ENCODE measurements around the gene CTSK. TPM values are rescaled to one million over a fixed set of nuclear protein-coding genes. Genes with fewer than 3 reads are reported as not detected.

CTSK gene
- total and polyA plus RNA-seq, 2 of the 4 experiments (the other 2 are of a cell fraction), result 7.7 to 15.1 TPM

GRCh38 chr1:150791585-150791984 lies 16.5 kb downstream of the CTSK start:
- Histone ChIP-seq H3K27ac (ENCODE audit: insufficient read depth, low read length) (no peak overlapping the region), H3K4me2 (ENCODE audit: low read depth, low read length) (no peak overlapping the region), H3K56ac (ENCODE audit: extremely low read depth, insufficient read depth, low read length) (no peak overlapping the region), H2AK9ac (replicated peaks; ENCODE audit: low read depth, low read length, poor library complexity) (no peak overlapping the region), H2BK5ac (ENCODE audit: low read depth, low read length, poor library complexity, severe bottlenecking) (no peak overlapping the region), H3K14ac (replicated peaks; ENCODE audit: low read depth, low read length) (no peak overlapping the region), H2BK120ac (ENCODE audit: low read depth, low read length) (no peak overlapping the region), H3K4me3 (ENCODE audit: insufficient read depth, low read depth, low read length) (no peak overlapping the region), H3K9ac (ENCODE audit: low read depth, low read length) (no peak overlapping the region), H3K18ac (ENCODE audit: low read depth, low read length) (no peak overlapping the region), H3K4me1 (ENCODE audit: control insufficient read depth, insufficient read depth, low read length) (peaks cover 3% of the 10 kb centered on the region), H2AK5ac (ENCODE audit: low read depth, low read length) (no peak overlapping the region), H3K4ac (ENCODE audit: low read depth, low read length) (no peak overlapping the region), H4K20me1 (ENCODE audit: insufficient read depth, low read length) (no peaks in the 10 kb centered on the region), H3K36me3 (ENCODE audit: control insufficient read depth, insufficient read depth, low read length) (peaks cover 3% of the 10 kb centered on the region), H4K5ac (ENCODE audit: low read depth, low read length) (no peak overlapping the region), H3K9me1 (ENCODE audit: insufficient read depth, low read length) (peaks cover 4% of the 10 kb centered on the region; the same call in 1 of the 2 replicates), H3K23ac (ENCODE audit: low read depth, low read length) (no peak overlapping the region), H2BK20ac (ENCODE audit: low read depth, low read length) (no peak overlapping the region), H4K91ac (ENCODE audit: insufficient read depth, low read depth, low read length) (no peak overlapping the region), H2AFZ (replicated peaks; ENCODE audit: low read length, poor library complexity) (no peak overlapping the region), H4K8ac (ENCODE audit: low read depth in 2 of 2, low read length in 2 of 2) (no peak overlapping the region), H3K79me1 (ENCODE audit: low read depth in 1 of 2, low read length in 2 of 2) (no peaks in the 10 kb centered on the region), H3K27me3 (ENCODE audit: control insufficient read depth, insufficient read depth, low read length) (no peaks in the 10 kb centered on the region), H2BK15ac (ENCODE audit: low read depth, low read length) (no peak overlapping the region), H3K9me3 (ENCODE audit: control insufficient read depth, insufficient read depth, low read length) (no peaks in the 10 kb centered on the region)
- intact Hi-C loops (cut with micrococcal nuclease) (no loop called here), dilution Hi-C loops (cut with HindIII; ENCODE audit: low sequenced_read_pairs, unreplicated experiment) (no loop called here), in situ Hi-C loops (cut with MboI; ENCODE audit: low sequenced_read_pairs) (no loop called here)
- CTCF ChIA-PET, result no interaction called here
- 79% methylated on average over 4 of the region's 4 CpGs; no CpG with 5 or more reads in 1 of the 2 experiments for WGBS, 2 experiments (ENCODE audit: extremely low coverage in 2 of 2, insufficient read length in 1 of 2)
- ATAC-seq (ENCODE audit: low read depth), result no peak
- no TSS peak for BruUV-seq (replicated peaks)
- no peak for TF ChIP-seq RFX5 (IDR thresholded peaks at IDR 0.05; ENCODE audit: low read depth, low read length)
- no peak for TF ChIP-seq CEBPB (IDR thresholded peaks at IDR 0.05; ENCODE audit: low read depth, low read length)
- TF ChIP-seq MAFK (IDR thresholded peaks at IDR 0.05; ENCODE audit: low read depth, low read length), result no peak
- no peak for TF ChIP-seq RAD21 (IDR thresholded peaks at IDR 0.05; ENCODE audit: low read length)
- TF ChIP-seq MXI1 (IDR thresholded peaks at IDR 0.05; ENCODE audit: borderline replicate concordance, low read depth, low read length), result no peak
- no peak for TF ChIP-seq NFE2L2 (IDR thresholded peaks at IDR 0.05; ENCODE audit: low read depth, low read length)
- TF ChIP-seq, protein P1, sequence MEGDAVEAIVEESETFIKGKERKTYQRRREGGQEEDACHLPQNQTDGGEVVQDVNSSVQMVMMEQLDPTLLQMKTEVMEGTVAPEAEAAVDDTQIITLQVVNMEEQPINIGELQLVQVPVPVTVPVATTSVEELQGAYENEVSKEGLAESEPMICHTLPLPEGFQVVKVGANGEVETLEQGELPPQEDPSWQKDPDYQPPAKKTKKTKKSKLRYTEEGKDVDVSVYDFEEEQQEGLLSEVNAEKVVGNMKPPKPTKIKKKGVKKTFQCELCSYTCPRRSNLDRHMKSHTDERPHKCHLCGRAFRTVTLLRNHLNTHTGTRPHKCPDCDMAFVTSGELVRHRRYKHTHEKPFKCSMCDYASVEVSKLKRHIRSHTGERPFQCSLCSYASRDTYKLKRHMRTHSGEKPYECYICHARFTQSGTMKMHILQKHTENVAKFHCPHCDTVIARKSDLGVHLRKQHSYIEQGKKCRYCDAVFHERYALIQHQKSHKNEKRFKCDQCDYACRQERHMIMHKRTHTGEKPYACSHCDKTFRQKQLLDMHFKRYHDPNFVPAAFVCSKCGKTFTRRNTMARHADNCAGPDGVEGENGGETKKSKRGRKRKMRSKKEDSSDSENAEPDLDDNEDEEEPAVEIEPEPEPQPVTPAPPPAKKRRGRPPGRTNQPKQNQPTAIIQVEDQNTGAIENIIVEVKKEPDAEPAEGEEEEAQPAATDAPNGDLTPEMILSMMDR (conservative IDR thresholded peaks at IDR 0.05; ENCODE audit: low read depth, low read length), result no peak
- TF ChIP-seq MAZ (IDR thresholded peaks at IDR 0.05; ENCODE audit: borderline replicate concordance, low read depth, low read length), result no peak
- TF ChIP-seq, protein P2, sequence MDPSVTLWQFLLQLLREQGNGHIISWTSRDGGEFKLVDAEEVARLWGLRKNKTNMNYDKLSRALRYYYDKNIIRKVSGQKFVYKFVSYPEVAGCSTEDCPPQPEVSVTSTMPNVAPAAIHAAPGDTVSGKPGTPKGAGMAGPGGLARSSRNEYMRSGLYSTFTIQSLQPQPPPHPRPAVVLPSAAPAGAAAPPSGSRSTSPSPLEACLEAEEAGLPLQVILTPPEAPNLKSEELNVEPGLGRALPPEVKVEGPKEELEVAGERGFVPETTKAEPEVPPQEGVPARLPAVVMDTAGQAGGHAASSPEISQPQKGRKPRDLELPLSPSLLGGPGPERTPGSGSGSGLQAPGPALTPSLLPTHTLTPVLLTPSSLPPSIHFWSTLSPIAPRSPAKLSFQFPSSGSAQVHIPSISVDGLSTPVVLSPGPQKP (IDR thresholded peaks at IDR 0.05; ENCODE audit: borderline replicate concordance, low read depth, low read length), result no peak
- TF ChIP-seq, protein P3, sequence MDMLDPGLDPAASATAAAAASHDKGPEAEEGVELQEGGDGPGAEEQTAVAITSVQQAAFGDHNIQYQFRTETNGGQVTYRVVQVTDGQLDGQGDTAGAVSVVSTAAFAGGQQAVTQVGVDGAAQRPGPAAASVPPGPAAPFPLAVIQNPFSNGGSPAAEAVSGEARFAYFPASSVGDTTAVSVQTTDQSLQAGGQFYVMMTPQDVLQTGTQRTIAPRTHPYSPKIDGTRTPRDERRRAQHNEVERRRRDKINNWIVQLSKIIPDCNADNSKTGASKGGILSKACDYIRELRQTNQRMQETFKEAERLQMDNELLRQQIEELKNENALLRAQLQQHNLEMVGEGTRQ (IDR thresholded peaks at IDR 0.05; ENCODE audit: low read depth, low read length), result no peak
- TF ChIP-seq FOS (IDR thresholded peaks at IDR 0.05; ENCODE audit: low read depth, low read length), result no peak
- no peak for TF ChIP-seq POLR2A (IDR thresholded peaks at IDR 0.05; ENCODE audit: low read depth, low read length)
- no peak for TF ChIP-seq BHLHE40 (IDR thresholded peaks at IDR 0.05; ENCODE audit: low read depth, low read length)
- TF ChIP-seq CHD1 (IDR thresholded peaks at IDR 0.05; ENCODE audit: low read depth, low read length), result no peak
- no peak for TF ChIP-seq RCOR1 (IDR thresholded peaks at IDR 0.05; ENCODE audit: insufficient replicate concordance, low read length)
- TF ChIP-seq SMC3 (IDR thresholded peaks at IDR 0.05; ENCODE audit: low read depth, low read length), result no peak
- POLR2A ChIA-PET (ENCODE audit: unreplicated experiment), result no interaction called here
- no peak for DNase-seq

Measured in IMR-90 (cell line).